A673 (cell line): ENCODE measurements around the gene MKNK1.

ENCODE experiments used
- EZH2 ChIP-seq: fragments of 200-600 bp; sonication (generic); IDR thresholded peaks from 2 replicates; pipeline ENCODE4 v1.6.1; 2017; ENCODE audit warnings: borderline replicate concordance, low read depth, mild to moderate bottlenecking, mixed read lengths, antibody characterized with exemption, low read length; ENCODE audit not compliant: poor library complexity, severe bottlenecking
- TF ChIP-seq, protein P1 (sequence below): fragments of 300-800, 200-600 bp; sonication (generic); conservative IDR thresholded peaks from 2 replicates; pipeline ENCODE4 v1.5.1; 2017; ENCODE audit warnings: low read depth, mild to moderate bottlenecking, antibody characterized with exemption, low read length, moderate library complexity, mixed read lengths

DNA sequence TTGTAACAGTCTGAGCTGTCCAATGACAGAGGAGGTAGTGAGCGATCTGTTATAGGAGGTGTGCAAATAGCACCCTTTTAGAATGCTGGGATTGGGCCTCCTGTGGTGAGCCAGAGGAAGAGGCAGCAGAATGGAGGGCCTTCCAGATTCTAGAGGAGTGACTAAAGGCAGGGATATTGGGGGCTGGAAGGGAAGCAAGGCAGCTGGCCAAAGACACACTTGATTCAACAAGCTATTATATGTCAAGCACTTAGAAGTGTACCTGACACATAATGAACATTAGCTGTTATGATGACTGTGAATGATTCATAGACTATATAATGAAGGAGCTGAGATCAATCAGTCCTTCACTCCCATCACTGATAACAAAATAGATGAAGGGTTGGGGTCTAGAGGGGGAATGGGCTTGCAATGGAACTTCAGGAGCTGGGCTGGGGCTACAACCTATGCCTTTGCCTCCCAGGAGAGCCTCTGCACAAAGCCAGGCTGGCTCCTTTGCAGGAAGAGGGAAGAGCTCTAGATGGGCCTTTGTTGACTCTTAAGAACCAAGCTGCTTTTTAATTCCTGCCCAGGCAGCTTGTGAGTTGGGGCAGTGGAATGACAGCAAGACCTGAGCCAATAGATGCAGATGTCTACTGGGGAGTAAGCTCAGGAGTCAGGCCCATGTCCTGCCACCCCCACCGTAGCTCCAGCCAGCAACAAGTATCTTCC, 2.3 kb upstream of the MKNK1 start:
- TF ChIP-seq, protein P1, sequence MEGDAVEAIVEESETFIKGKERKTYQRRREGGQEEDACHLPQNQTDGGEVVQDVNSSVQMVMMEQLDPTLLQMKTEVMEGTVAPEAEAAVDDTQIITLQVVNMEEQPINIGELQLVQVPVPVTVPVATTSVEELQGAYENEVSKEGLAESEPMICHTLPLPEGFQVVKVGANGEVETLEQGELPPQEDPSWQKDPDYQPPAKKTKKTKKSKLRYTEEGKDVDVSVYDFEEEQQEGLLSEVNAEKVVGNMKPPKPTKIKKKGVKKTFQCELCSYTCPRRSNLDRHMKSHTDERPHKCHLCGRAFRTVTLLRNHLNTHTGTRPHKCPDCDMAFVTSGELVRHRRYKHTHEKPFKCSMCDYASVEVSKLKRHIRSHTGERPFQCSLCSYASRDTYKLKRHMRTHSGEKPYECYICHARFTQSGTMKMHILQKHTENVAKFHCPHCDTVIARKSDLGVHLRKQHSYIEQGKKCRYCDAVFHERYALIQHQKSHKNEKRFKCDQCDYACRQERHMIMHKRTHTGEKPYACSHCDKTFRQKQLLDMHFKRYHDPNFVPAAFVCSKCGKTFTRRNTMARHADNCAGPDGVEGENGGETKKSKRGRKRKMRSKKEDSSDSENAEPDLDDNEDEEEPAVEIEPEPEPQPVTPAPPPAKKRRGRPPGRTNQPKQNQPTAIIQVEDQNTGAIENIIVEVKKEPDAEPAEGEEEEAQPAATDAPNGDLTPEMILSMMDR = no peak
- no peak for TF ChIP-seq EZH2
